ENCODE data around the gene BAZ1B. TPM values are rescaled to one million over a fixed set of nuclear protein-coding genes. Genes with fewer than 3 reads are reported as not detected.

BAZ1B gene
- total RNA-seq, 2 experiments from 2014 or later, result 77.8 to 117 TPM

GRCh38 chr7:73394422-73394821, 127.7 kb downstream of the BAZ1B start:
- H3K27ac ChIP-seq (ENCODE audit: low read depth, low read length, poor library complexity, severe bottlenecking), result no peak overlapping the region
- no peaks in the 10 kb centered on the region for H3K4me1 ChIP-seq (ENCODE audit: insufficient read depth, low read length, poor library complexity, severe bottlenecking)
- CTCF ChIA-PET (ENCODE audit: unreplicated experiment), result no interaction called here
- no peak for DNase-seq (ENCODE audit: low spot score)
- H3K4me3 ChIP-seq (ENCODE audit: low read depth, low read length, poor library complexity, severe bottlenecking), result no peak overlapping the region
- no TSS peak for BruUV-seq (replicated peaks)
- POLR2A ChIA-PET, result no interaction called here
- H2AFZ ChIP-seq (ENCODE audit: low read length), result no peak overlapping the region
- TF ChIP-seq CTCF (conservative IDR thresholded peaks at IDR 0.05; ENCODE audit: low read length) (no peak), EZH2phosphoT487 (IDR thresholded peaks at IDR 0.05; ENCODE audit: borderline replicate concordance, low read depth, low read length) (no peak)
- no peaks in the 10 kb centered on the region for H3K79me2 ChIP-seq (ENCODE audit: insufficient read depth, low read depth, low read length)
- H4K20me1 ChIP-seq (ENCODE audit: insufficient read depth, low read length), result no peaks in the 10 kb centered on the region
- no peak overlapping the region for H3K4me2 ChIP-seq (ENCODE audit: low read length)
- H3K9me3 ChIP-seq (ENCODE audit: low read length), result no peaks in the 10 kb centered on the region
- H3K9me2 ChIP-seq (ENCODE audit: insufficient read depth, low read length), result no peaks in the 10 kb centered on the region
- no peaks in the 10 kb centered on the region for H3K36me3 ChIP-seq (ENCODE audit: insufficient read depth, low read length)
- intact Hi-C loops (cut with micrococcal nuclease; ENCODE audit: unreplicated experiment), result no loop called here

- no peak overlapping the region for H2AFZ ChIP-seq (ENCODE audit: low read length)
- no peak for DNase-seq (ENCODE audit: low spot score)
- CTCF ChIA-PET (ENCODE audit: unreplicated experiment), result no interaction called here
Measured at GRCh38 chr7:73391396-73391795, 130.7 kb downstream of the BAZ1B start.

More at GRCh38 chr7:73391396-73391795, 130.7 kb downstream of the BAZ1B start:
- H3K4me3 ChIP-seq (ENCODE audit: low read depth, low read length, poor library complexity, severe bottlenecking), result no peak overlapping the region
- no TSS peak for BruUV-seq (replicated peaks)
- H3K4me2 ChIP-seq (ENCODE audit: low read length), result no peak overlapping the region
- no peaks in the 10 kb centered on the region for H3K4me1 ChIP-seq (ENCODE audit: insufficient read depth, low read length, poor library complexity, severe bottlenecking)
- H3K27ac ChIP-seq (ENCODE audit: low read depth, low read length, poor library complexity, severe bottlenecking), result no peak overlapping the region
- no peaks in the 10 kb centered on the region for H3K9me2 ChIP-seq (ENCODE audit: insufficient read depth, low read length)
- H3K36me3 ChIP-seq (ENCODE audit: insufficient read depth, low read length), result no peaks in the 10 kb centered on the region
- no peaks in the 10 kb centered on the region for H4K20me1 ChIP-seq (ENCODE audit: insufficient read depth, low read length)
- H3K9me3 ChIP-seq (ENCODE audit: low read length), result peaks cover 6% of the 10 kb centered on the region; the same call in 1 of the 2 replicates
- POLR2A ChIA-PET, result interaction anchor here (0.6 kb wide), 1 partner anchor 56 kb away, joined by 3 read pairs; no protein-coding TSS in a partner anchor
- TF ChIP-seq CTCF (conservative IDR thresholded peaks at IDR 0.05; ENCODE audit: low read length) (no peak), EZH2phosphoT487 (IDR thresholded peaks at IDR 0.05; ENCODE audit: borderline replicate concordance, low read depth, low read length) (no peak)
- no peaks in the 10 kb centered on the region for H3K79me2 ChIP-seq (ENCODE audit: insufficient read depth, low read depth, low read length)
- intact Hi-C loops (cut with micrococcal nuclease; ENCODE audit: unreplicated experiment), result no loop called here

Small RNA genes within 50 kb of the gene (small RNA-seq; reads per million reads assigned to genes)
- gene RF00019 (not detected), gene RNU6-1198P (not detected)

Other genes with a start within 250 kb of the BAZ1B start
- 43.2 and 66.7 TPM in 2 replicates for gene NSUN5, start 213.5 kb downstream of the BAZ1B start, total RNA-seq (2014; rRNA removed; shearing (Covaris generic))
- gene NSUN5, start 213.5 kb downstream of the BAZ1B start, total RNA-seq (2022), result 60.4 and 67.7 TPM in 2 replicates
- gene TRIM50, start 194.2 kb downstream of the BAZ1B start, total RNA-seq (2014; rRNA removed; shearing (Covaris generic)), result not detected in 2 replicates
- 0.40 TPM in 1 of 2 replicates, not detected in the other for gene TRIM50, start 194.2 kb downstream of the BAZ1B start, total RNA-seq (2022)
- not detected in 2 replicates for gene FKBP6, start 194.1 kb downstream of the BAZ1B start, total RNA-seq (2014; rRNA removed; shearing (Covaris generic))
- gene FKBP6, start 194.1 kb downstream of the BAZ1B start, total RNA-seq (2022), result not detected in 2 replicates
- gene FZD9, start 88.5 kb downstream of the BAZ1B start, total RNA-seq (2014; rRNA removed; shearing (Covaris generic)), result not detected in 2 replicates
- not detected in 2 replicates for gene FZD9, start 88.5 kb downstream of the BAZ1B start, total RNA-seq (2022)
- 27.7 and 31.7 TPM in 2 replicates for gene BCL7B, start 35.4 kb upstream of the BAZ1B start, total RNA-seq (2014; rRNA removed; shearing (Covaris generic))
- gene BCL7B, start 35.4 kb upstream of the BAZ1B start, total RNA-seq (2022), result 47.1 and 51.7 TPM in 2 replicates
- 36.9 and 39.8 TPM in 2 replicates for gene TBL2, start 56.3 kb upstream of the BAZ1B start, total RNA-seq (2014; rRNA removed; shearing (Covaris generic))
- 42.8 and 47.9 TPM in 2 replicates for gene TBL2, start 56.3 kb upstream of the BAZ1B start, total RNA-seq (2022)
- not detected in 2 replicates for gene MLXIPL, start 102.2 kb upstream of the BAZ1B start, total RNA-seq (2014; rRNA removed; shearing (Covaris generic))
- gene MLXIPL, start 102.2 kb upstream of the BAZ1B start, total RNA-seq (2022), result not detected in 2 replicates
- gene VPS37D, start 145.5 kb upstream of the BAZ1B start, total RNA-seq (2014; rRNA removed; shearing (Covaris generic)), result 2.4 and 5.3 TPM in 2 replicates
- gene VPS37D, start 145.5 kb upstream of the BAZ1B start, total RNA-seq (2022), result 5.2 and 5.3 TPM in 2 replicates
- 4.0 and 5.9 TPM in 2 replicates for gene DNAJC30, start 161.2 kb upstream of the BAZ1B start, total RNA-seq (2014; rRNA removed; shearing (Covaris generic))
- 11.8 and 13.7 TPM in 2 replicates for gene DNAJC30, start 161.2 kb upstream of the BAZ1B start, total RNA-seq (2022)
- 58.1 and 65.0 TPM in 2 replicates for gene BUD23, start 161.3 kb upstream of the BAZ1B start, total RNA-seq (2014; rRNA removed; shearing (Covaris generic))
- 75.8 and 91.1 TPM in 2 replicates for gene BUD23, start 161.3 kb upstream of the BAZ1B start, total RNA-seq (2022)
- 5.3 and 11.3 TPM in 2 replicates for gene STX1A, start 197.4 kb upstream of the BAZ1B start, total RNA-seq (2014; rRNA removed; shearing (Covaris generic))
- 5.7 TPM in 2 replicates for gene STX1A, start 197.4 kb upstream of the BAZ1B start, total RNA-seq (2022)
- gene ABHD11, start 216.5 kb upstream of the BAZ1B start, total RNA-seq (2014; rRNA removed; shearing (Covaris generic)), result 25.8 and 27.4 TPM in 2 replicates
- 27.5 and 30.5 TPM in 2 replicates for gene ABHD11, start 216.5 kb upstream of the BAZ1B start, total RNA-seq (2022)
- gene CLDN3, start 248.0 kb upstream of the BAZ1B start, total RNA-seq (2014; rRNA removed; shearing (Covaris generic)), result not detected in 2 replicates
- gene CLDN3, start 248.0 kb upstream of the BAZ1B start, total RNA-seq (2022), result not detected in 2 replicates

Data from OCI-LY7 (cell line).